Measurements from ENCODE around the gene PSAT1.

PSAT1 gene

GRCh38 chr9:78370991-78371390 is 74.1 kb downstream of the PSAT1 start:
- no peak for DNase-seq

DNA sequence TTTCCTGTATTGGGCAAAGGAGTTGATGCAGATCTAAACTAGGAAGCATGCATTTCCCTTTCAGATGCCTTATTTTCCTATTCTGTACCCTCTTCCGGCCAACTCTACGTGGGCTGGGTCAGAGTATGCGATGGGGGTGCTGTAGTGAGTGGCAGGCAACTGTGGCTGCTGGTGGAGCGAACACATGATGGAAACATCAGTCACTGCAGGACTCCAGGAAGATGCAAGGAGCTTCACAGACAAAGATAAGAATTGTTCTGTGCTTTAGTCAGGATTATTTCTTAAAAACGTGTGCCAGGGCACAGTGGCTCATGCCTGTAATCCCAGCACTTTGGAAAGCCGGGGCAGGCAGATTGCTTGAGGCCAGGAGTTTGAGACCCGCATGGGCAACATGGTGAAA is 75.1 kb downstream of the PSAT1 start:
- DNase-seq, result no peak
